Astrocyte (in vitro differentiated cells and primary cell): Measurements from ENCODE around the gene SCAMP3. TPM values are rescaled to one million over a fixed set of nuclear protein-coding genes. Genes with fewer than 3 reads are reported as not detected.

Experiments used
- DNase-seq: peaks from one replicate; pipeline ENCODE4 v3.0.0-alpha.2; 2010; ENCODE audit warnings: low read depth
- FAIRE-seq: peaks from 2 replicates; lab custom pipeline; 2011; peaks lifted over from hg19 to GRCh38; lab: Jason Lieb, UNC
- H2AFZ ChIP-seq: 2 replicates; pipeline ENCODE4 v1.6.0; 2012; ENCODE audit warnings: low read depth, low read length, inconsistent platforms
- H3K27ac ChIP-seq: 2 replicates; pipeline ENCODE4 v1.5.1; 2011; ENCODE audit warnings: low read depth, low read length, inconsistent platforms
- H3K27me3 ChIP-seq: 2 replicates; pipeline ENCODE4 v1.6.0; 2011; ENCODE audit warnings: low read length, inconsistent platforms; ENCODE audit not compliant: insufficient read depth
- H3K36me3 ChIP-seq: 2 replicates; pipeline ENCODE4 v1.5.1; 2011; ENCODE audit warnings: low read length, inconsistent platforms; ENCODE audit not compliant: insufficient read depth
- H3K4me1 ChIP-seq: 2 replicates; pipeline ENCODE4 v1.5.1; 2011; ENCODE audit warnings: low read length, inconsistent platforms; ENCODE audit not compliant: insufficient read depth
- H3K4me2 ChIP-seq: 2 replicates; pipeline ENCODE4 v1.6.0; 2012; ENCODE audit warnings: low read length, inconsistent platforms
- H3K4me3 ChIP-seq: 2 replicates; pipeline ENCODE4 v1.5.1; 2011; ENCODE audit warnings: low read depth, mild to moderate bottlenecking, low read length, inconsistent platforms; ENCODE audit not compliant: insufficient read depth
- H3K79me2 ChIP-seq: 2 replicates; pipeline ENCODE4 v1.6.0; 2012; ENCODE audit warnings: mild to moderate bottlenecking, low read length, inconsistent platforms; ENCODE audit not compliant: insufficient read depth
- H3K9ac ChIP-seq: 2 replicates; pipeline ENCODE4 v1.6.0; 2012; ENCODE audit warnings: mild to moderate bottlenecking, low read length, inconsistent platforms
- H3K9me3 ChIP-seq: 2 replicates; pipeline ENCODE4 v1.5.1; 2012; ENCODE audit warnings: low read depth, mild to moderate bottlenecking, low read length, inconsistent platforms; ENCODE audit not compliant: insufficient read depth
- H4K20me1 ChIP-seq: 2 replicates; pipeline ENCODE4 v1.6.0; 2012; ENCODE audit warnings: low read length, inconsistent platforms; ENCODE audit not compliant: insufficient read depth
- H3K27ac Mint-ChIP-seq: one replicate; pipeline ENCODE4 v1.8.0; 2021; ENCODE audit warnings: mild to moderate bottlenecking, mixed read lengths; ENCODE audit not compliant: unreplicated experiment
- H3K27me3 Mint-ChIP-seq: one replicate; pipeline ENCODE4 v1.8.0; 2021; ENCODE audit warnings: low read depth, mixed read lengths; ENCODE audit not compliant: unreplicated experiment
- H3K36me3 Mint-ChIP-seq: one replicate; pipeline ENCODE4 v1.8.0; 2021; ENCODE audit warnings: low read depth, mixed read lengths; ENCODE audit not compliant: unreplicated experiment
- H3K4me1 Mint-ChIP-seq: one replicate; pipeline ENCODE4 v1.8.0; 2021; ENCODE audit warnings: low read depth, mixed read lengths; ENCODE audit not compliant: unreplicated experiment
- H3K4me3 Mint-ChIP-seq: one replicate; pipeline ENCODE4 v1.8.0; 2021; ENCODE audit warnings: mild to moderate bottlenecking, moderate library complexity, mixed read lengths; ENCODE audit not compliant: unreplicated experiment
- H3K9me3 Mint-ChIP-seq: one replicate; pipeline ENCODE4 v1.8.0; 2021; ENCODE audit warnings: mild to moderate bottlenecking, mixed read lengths; ENCODE audit not compliant: unreplicated experiment
- EZH2 ChIP-seq: IDR thresholded peaks from 2 replicates; pipeline ENCODE4 v1.6.1; 2012; ENCODE audit warnings: mild to moderate bottlenecking, low read length, inconsistent platforms; ENCODE audit not compliant: insufficient read depth
- total RNA-seq: library from RNA; stranded (reverse); gene quantifications from 2 replicates; pipeline ENCODE4 v1.2.1, GENCODE V29; 2021
- TF ChIP-seq, protein P1 (sequence below): IDR thresholded peaks from 2 replicates; pipeline ENCODE4 v1.5.1; 2011; ENCODE audit warnings: low read depth, mild to moderate bottlenecking, inconsistent platforms, low read length, moderate library complexity; ENCODE audit not compliant: insufficient read depth

Gene SCAMP3
- total RNA-seq, 1 donor from 2014 or later = 68.9 TPM

DNA sequence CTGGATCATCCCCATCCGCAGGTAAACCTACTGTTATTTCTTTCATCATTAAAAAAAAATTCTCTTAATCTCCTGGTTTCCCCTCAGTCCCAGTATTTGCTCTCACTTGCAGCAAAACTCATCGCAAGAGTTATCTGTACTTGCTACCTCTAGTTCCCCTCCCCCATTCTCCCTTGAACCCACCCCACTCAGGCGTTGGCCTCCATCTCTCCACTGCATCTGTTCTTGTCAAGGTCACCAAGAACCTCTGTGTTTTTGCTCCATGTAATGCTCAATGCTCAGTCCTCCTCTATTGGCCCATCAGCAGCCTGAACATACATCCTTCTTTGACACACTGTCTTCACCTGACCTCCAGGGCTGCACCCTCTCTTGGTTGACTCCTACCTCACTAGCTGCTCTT lies 34.5 kb upstream of the SCAMP3 start:
- H3K9me3 ChIP-seq = peaks cover 3% of the 10 kb centered on the region
- H3K4me3 ChIP-seq = no peak overlapping the region
- no peak overlapping the region for H3K4me2 ChIP-seq
- Mint-ChIP-seq H3K4me3 (no peak overlapping the region), H3K27me3 (peaks cover 56% of the 10 kb centered on the region), H3K36me3 (peaks cover 7% of the 10 kb centered on the region), H3K4me1 (no peaks in the 10 kb centered on the region), H3K27ac (no peak overlapping the region), H3K9me3 (peaks cover 3% of the 10 kb centered on the region)
- TF ChIP-seq EZH2 = no peak
- TF ChIP-seq, protein P1, sequence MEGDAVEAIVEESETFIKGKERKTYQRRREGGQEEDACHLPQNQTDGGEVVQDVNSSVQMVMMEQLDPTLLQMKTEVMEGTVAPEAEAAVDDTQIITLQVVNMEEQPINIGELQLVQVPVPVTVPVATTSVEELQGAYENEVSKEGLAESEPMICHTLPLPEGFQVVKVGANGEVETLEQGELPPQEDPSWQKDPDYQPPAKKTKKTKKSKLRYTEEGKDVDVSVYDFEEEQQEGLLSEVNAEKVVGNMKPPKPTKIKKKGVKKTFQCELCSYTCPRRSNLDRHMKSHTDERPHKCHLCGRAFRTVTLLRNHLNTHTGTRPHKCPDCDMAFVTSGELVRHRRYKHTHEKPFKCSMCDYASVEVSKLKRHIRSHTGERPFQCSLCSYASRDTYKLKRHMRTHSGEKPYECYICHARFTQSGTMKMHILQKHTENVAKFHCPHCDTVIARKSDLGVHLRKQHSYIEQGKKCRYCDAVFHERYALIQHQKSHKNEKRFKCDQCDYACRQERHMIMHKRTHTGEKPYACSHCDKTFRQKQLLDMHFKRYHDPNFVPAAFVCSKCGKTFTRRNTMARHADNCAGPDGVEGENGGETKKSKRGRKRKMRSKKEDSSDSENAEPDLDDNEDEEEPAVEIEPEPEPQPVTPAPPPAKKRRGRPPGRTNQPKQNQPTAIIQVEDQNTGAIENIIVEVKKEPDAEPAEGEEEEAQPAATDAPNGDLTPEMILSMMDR = no peak
- no peak for FAIRE-seq
- H3K79me2 ChIP-seq = no peaks in the 10 kb centered on the region
- H3K27ac ChIP-seq = no peak overlapping the region
- H3K36me3 ChIP-seq = no peaks in the 10 kb centered on the region
- no peak for DNase-seq
- H4K20me1 ChIP-seq = no peaks in the 10 kb centered on the region
- H2AFZ ChIP-seq = no peak overlapping the region
- peaks cover 37% of the 10 kb centered on the region for H3K27me3 ChIP-seq
- no peaks in the 10 kb centered on the region for H3K4me1 ChIP-seq
- H3K9ac ChIP-seq = no peak overlapping the region

DNA sequence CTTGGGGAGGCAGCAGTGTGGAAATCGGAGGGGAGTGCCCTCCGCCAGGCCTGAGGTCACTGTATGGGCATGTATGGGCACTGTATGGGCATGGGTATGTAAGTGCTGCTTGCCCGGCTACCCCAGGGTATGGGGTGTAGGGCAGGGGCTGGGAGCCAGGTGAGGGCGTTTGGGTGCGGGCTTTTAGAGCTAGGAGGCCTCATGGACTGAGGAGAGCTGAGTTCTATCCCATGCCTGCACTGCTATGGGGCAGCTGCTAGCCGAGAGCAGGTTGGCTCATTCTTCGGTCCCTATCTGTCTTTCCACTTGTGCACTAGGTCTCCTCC lies 33.7 kb upstream of the SCAMP3 start:
- Histone ChIP-seq H4K20me1 (no peaks in the 10 kb centered on the region), H3K4me1 (no peaks in the 10 kb centered on the region), H2AFZ (peak overlapping the region; percentile 52), H3K9me3 (peaks cover 3% of the 10 kb centered on the region), H3K9ac (no peak overlapping the region), H3K36me3 (no peaks in the 10 kb centered on the region), H3K4me2 (no peak overlapping the region), H3K27ac (no peak overlapping the region), H3K4me3 (no peak overlapping the region), H3K27me3 (peaks cover 37% of the 10 kb centered on the region), H3K79me2 (no peaks in the 10 kb centered on the region)
- Mint-ChIP-seq H3K4me1 (no peaks in the 10 kb centered on the region), H3K4me3 (no peak overlapping the region), H3K27me3 (peaks cover 61% of the 10 kb centered on the region), H3K27ac (no peak overlapping the region), H3K9me3 (peaks cover 3% of the 10 kb centered on the region), H3K36me3 (peaks cover 7% of the 10 kb centered on the region)
- no peak for DNase-seq
- TF ChIP-seq, protein P1 = no peak
- no peak for TF ChIP-seq EZH2
- FAIRE-seq = no peak

DNA sequence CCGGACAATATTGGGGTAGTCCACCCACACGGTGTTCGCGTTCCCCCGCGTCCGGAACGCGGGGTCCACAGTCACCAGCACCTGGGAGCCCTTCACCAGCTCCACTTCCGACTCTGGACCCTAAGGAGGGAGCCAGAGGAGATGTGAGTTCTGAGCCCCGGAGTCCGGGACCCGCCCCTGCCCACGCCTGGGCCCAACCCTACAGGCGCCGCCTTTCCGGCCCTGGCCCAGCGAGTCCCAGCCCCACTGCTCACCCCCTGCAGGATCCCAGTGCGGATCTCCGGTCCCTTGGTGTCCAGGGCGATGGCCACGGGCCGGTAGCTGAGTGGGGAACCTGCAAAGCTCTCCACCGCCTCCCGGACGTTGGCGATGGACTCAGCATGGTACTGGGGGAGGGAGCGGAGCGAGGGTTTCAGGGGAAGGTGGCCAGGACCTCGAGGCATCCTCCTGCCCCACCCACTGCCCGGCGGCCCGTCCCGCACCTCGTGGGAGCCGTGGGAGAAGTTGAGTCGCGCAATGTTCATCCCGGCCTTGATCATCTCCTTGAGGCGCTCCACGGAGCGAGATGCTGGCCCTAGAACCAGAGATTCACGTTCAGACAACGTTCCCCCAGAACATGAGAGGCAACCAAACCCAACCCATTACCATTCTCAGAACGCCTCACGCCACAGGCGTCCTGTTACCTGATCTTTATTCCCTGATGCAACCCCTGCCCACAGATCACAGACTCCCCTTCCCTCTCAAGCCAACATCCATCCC lies 33.2 kb upstream of the SCAMP3 start:
- no peaks in the 10 kb centered on the region for H3K36me3 ChIP-seq
- Mint-ChIP-seq H3K9me3 (peaks cover 3% of the 10 kb centered on the region), H3K4me3 (no peak overlapping the region), H3K27ac (no peak overlapping the region), H3K27me3 (peaks cover 60% of the 10 kb centered on the region), H3K4me1 (no peaks in the 10 kb centered on the region), H3K36me3 (peaks cover 7% of the 10 kb centered on the region)
- peaks cover 3% of the 10 kb centered on the region for H3K9me3 ChIP-seq
- DNase-seq (no peak), FAIRE-seq (no peak)
- H3K27ac ChIP-seq = no peak overlapping the region
- no peak overlapping the region for H3K4me3 ChIP-seq
- H3K4me1 ChIP-seq = no peaks in the 10 kb centered on the region
- peak overlapping the region; percentile 66 for H3K4me2 ChIP-seq
- H4K20me1 ChIP-seq = no peaks in the 10 kb centered on the region
- no peaks in the 10 kb centered on the region for H3K79me2 ChIP-seq
- peaks cover 37% of the 10 kb centered on the region for H3K27me3 ChIP-seq
- peak overlapping the region; percentile 52 for H2AFZ ChIP-seq
- no peak overlapping the region for H3K9ac ChIP-seq
- TF ChIP-seq, protein P1 = no peak
- peak; percentile 91 for TF ChIP-seq EZH2
